Neural progenitor cell (in vitro differentiated cells): ENCODE results near the gene RBFOX1.

Experiments used
- CTCF ChIP-seq: fragments of 200-600 bp; sonication (generic); IDR thresholded peaks from 2 replicates; pipeline ENCODE4 v1.5.1; 2017; ENCODE audit warnings: antibody characterized with exemption, mild to moderate bottlenecking
- EZH2 ChIP-seq: fragments of 200-600 bp; sonication (generic); IDR thresholded peaks from 2 replicates; pipeline ENCODE4 v1.6.1; 2017; ENCODE audit warnings: antibody characterized with exemption, mild to moderate bottlenecking, moderate library complexity
- EZH2phosphoT487 ChIP-seq: fragments of 200-600 bp; sonication (generic); IDR thresholded peaks from 2 replicates; pipeline ENCODE4 v1.6.1; 2017; ENCODE audit warnings: antibody characterized with exemption

GRCh38 chr16:7377231-7377630 is 44.6 kb downstream of the RBFOX1 start:
- TF ChIP-seq CTCF (no peak), EZH2 (no peak), EZH2phosphoT487 (no peak)
